Left lung (tissue), 10 donors: Measurements from ENCODE around the gene MEIS1. TPM values are rescaled to one million over a fixed set of nuclear protein-coding genes. Genes with fewer than 3 reads are reported as not detected.

ENCODE experiments used
- ATAC-seq: fragments of 200-7000 bp; cut with Tn5 transposase; one replicate; pipeline ENCODE4 v1.9.1; 2020; ENCODE audit warnings: moderate library complexity
- DNase-seq, 4 donors: peaks; one replicate each; pipeline ENCODE4 v3.0.0-alpha.2; 2013 to 2020
- H3K27ac ChIP-seq, 2 donors: fragments of 200-600 bp; sonication (generic) in 1 of 2; one replicate each; pipeline versions ENCODE4 v1.5.0 to v1.8.0; 2020 to 2021
- H3K27me3 ChIP-seq, 2 donors: fragments of 200-600 bp; sonication (generic) in 1 of 2; one replicate each; pipeline versions ENCODE4 v1.5.0 to v1.8.0; 2020 to 2021
- H3K36me3 ChIP-seq, 2 donors: fragments of 200-600 bp; sonication (generic) in 1 of 2; one replicate each; pipeline versions ENCODE4 v1.5.0 to v1.8.0; 2020 to 2021
- H3K4me1 ChIP-seq, 2 donors: fragments of 200-600 bp; one replicate each; pipeline ENCODE4 v1.8.0; 2021
- H3K4me3 ChIP-seq, 2 donors: fragments of 200-600 bp; sonication (generic) in 1 of 2; one replicate each; pipeline versions ENCODE4 v1.5.0 to v1.8.0; 2020 to 2021; ENCODE audit warnings: mild to moderate bottlenecking in 1 of 2
- H3K9me3 ChIP-seq, 2 donors: fragments of 200-600 bp; sonication (generic) in 1 of 2; one replicate each; pipeline versions ENCODE4 v1.5.0 to v1.8.0; 2020 to 2021
- CTCF ChIP-seq, 2 donors: fragments of 200-600 bp; sonication (generic) in 1 of 2; IDR thresholded peaks; one replicate each; pipeline versions ENCODE4 v1.5.0 to v1.8.0; 2021; ENCODE audit warnings: antibody characterized with exemption in 2 of 2
- intact Hi-C, 2 donors: fragments of 100-400 bp; cut with DNase I; formaldehyde crosslinking; loops; one replicate each; pipeline versions ENCODE4 v1.11.2 to v1.14.2; 2022
- polyA plus RNA-seq, 6 donors: library from polyadenylated mRNA; unstranded; fragments of 120-200 nt; gene quantifications; one replicate each; pipeline ENCODE4 v1.2.1, GENCODE V29; 2013; ENCODE audit not compliant: insufficient read length in 6 of 6
- total RNA-seq, 2 donors: library from RNA; stranded (reverse); fragmentation: NEBNext Ultra II Directional; extraction: Animal tissue kit (Norgen Biotek cat#: 25700); gene quantifications; one replicate each; pipeline ENCODE4 v1.2.1, GENCODE V29; 2021
- donor health status: DM: no; HTN: yes; CAD: no.
- donor health status: DM: no; HTN: no; CAD: no.

The MEIS1 gene
- total and polyA plus RNA-seq, 8 donors: 54.3 to 193 (median 163) TPM

DNA sequence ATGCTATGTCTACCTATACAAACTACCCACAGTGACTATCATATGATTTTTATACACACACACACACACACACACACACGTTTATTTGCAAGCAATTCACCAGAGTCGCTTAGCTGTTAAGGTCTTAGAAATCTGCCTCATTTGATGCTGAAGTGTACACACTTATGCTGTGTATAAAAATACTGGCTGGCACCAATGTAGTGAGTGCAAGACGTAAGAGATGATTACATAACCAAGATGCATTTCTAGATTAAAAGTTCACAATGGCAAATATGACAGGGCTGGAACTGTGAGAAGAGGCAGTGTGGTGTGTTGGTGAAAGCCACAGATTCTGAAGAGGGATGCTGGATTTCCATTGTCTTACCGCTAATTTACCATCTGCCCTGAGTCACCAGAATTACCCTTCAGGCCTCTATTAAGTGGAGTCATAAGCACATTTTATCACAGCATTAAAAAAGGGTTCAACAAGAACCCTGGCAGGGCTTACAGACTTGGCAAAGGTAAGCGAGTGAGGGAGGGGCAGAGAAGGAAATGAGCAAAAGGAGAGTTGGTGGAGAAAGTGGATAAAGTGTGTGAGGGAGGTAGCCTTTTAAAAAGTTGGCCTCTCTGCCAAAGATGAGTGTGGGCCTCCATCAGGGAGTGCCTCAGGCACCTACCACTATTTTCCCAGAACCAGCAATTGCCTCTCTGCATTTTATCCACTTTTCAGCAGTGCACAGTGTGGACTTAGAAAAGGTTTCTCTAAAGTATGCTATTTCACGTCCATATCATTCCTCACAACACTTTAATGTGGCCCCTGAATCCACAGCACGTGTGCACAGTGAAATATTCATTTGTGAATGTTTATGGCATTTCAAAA, 21.5 kb downstream of the MEIS1 start:
- ATAC-seq (peak; percentile 59), DNase-seq (no peak)
- Histone ChIP-seq H3K27ac (peak overlapping the region in 1 of 2 donors; percentile 5), H3K27me3 (no peaks in the 10 kb centered on the region), H3K36me3 (no peaks in the 10 kb centered on the region), H3K4me1 (peaks cover 0 to 16% of the 10 kb centered on the region in 2 donors), H3K4me3 (no peak overlapping the region), H3K9me3 (no peaks in the 10 kb centered on the region)
- intact Hi-C loops: no loop called here
- no peak for TF ChIP-seq CTCF (IDR thresholded peaks at IDR 0.05)

DNA sequence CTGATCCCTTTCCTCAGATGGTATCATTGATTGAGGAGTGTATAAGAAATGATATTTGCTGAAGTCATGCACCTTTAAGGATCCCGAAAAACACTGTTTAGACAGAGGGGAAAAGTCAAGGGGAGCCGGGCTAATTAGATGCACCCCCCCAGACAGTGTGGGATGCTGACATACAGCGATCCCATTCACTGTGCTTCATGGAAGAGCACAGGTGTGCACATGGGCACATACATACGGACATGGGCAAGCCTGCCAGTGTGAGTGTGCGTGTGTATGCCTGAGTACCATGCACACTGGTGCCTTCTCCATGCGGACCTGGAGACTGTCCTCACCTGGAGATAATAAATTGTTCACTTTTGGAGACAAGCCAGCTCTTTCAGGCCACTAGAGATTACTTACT, 22.6 kb downstream of the MEIS1 start:
- H3K9me3 ChIP-seq: no peaks in the 10 kb centered on the region
- no peak for TF ChIP-seq CTCF (IDR thresholded peaks at IDR 0.05)
- no peak overlapping the region for H3K4me3 ChIP-seq
- H3K4me1 ChIP-seq: peaks cover 0 to 16% of the 10 kb centered on the region in 2 donors
- H3K27me3 ChIP-seq: no peaks in the 10 kb centered on the region
- intact Hi-C loops: no loop called here
- DNase-seq: no peak
- H3K27ac ChIP-seq: no peak overlapping the region
- ATAC-seq: no peak
- H3K36me3 ChIP-seq: no peaks in the 10 kb centered on the region

DNA sequence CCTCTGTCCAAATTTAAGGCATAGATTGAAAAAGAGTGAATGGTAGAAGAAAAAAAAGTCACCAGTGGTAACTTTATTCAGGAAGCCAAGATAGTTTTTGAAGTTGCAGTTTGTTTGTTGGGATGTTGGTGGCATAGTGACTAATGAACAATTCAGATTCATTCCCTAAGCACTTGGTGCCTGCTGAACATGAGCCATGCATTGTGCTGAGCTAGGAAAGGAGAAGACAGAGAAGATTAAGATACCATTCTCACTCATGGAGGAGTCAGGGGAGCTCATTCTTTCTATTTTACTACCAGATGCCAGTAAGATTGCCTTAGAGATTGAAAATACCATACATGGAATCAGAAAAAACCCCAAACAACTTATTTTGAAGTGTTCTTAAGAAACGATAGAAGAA, 25.1 kb downstream of the MEIS1 start:
- no peak for TF ChIP-seq CTCF (IDR thresholded peaks at IDR 0.05)
- H3K27me3 ChIP-seq: no peaks in the 10 kb centered on the region
- H3K4me3 ChIP-seq: no peak overlapping the region
- intact Hi-C loops: no loop called here
- ATAC-seq (no peak), DNase-seq (no peak)
- H3K4me1 ChIP-seq: peaks cover 4 to 16% of the 10 kb centered on the region in 2 donors
- no peaks in the 10 kb centered on the region for H3K36me3 ChIP-seq
- no peak overlapping the region for H3K27ac ChIP-seq
- no peaks in the 10 kb centered on the region for H3K9me3 ChIP-seq

DNA sequence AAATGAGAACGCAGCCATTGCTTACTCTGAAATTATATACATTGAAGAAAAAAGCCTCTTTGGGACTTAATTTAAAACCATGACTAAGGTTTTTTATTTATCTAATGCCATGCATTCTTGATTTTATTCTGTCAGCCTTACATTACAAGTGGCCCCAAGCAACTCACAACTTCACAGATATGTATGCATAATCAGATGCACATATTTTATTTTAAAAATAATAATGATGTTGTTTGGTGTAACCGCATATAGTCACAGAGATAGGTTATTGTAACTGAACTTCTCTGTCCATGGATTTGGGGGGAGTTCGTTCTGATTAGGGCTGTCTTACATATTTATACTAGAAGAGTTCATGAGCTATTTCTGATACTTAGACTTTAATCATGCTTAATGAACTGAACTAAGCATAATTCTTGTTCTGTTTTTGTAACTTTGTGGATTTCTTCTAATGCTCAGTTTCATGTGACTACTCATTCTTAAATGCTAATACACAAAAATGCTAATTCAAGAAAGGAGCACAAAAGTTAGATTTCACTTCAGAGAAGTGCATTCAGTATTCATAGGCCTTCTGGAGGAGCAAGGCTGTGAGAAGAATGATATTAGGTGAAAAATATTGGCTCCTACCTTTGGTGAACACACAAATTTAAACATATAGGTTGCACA, 26.2 kb downstream of the MEIS1 start:
- Histone ChIP-seq H3K27me3 (no peaks in the 10 kb centered on the region), H3K4me3 (no peak overlapping the region), H3K27ac (no peak overlapping the region), H3K36me3 (no peaks in the 10 kb centered on the region), H3K4me1 (peaks cover 4 to 13% of the 10 kb centered on the region in 2 donors), H3K9me3 (no peaks in the 10 kb centered on the region)
- intact Hi-C loops: no loop called here
- DNase-seq (no peak), ATAC-seq (no peak)
- TF ChIP-seq CTCF (IDR thresholded peaks at IDR 0.05): no peak
